A549 (cell line): ENCODE measurements around the gene UBE2K. TPM values are rescaled to one million over a fixed set of nuclear protein-coding genes. Genes with fewer than 3 reads are reported as not detected.
"Not testable (repeated sequence)": the region's sequence is repeated elsewhere in the genome, so short reads cannot be mapped to it uniquely, and the experiment has no call there.

Source experiments
- ATAC-seq, 2 experiments: fragments of 200-7000 bp in 1 of 2; fragments of >200 bp in 1 of 2; cut with Nextera tagmentation in 1 of 2; cut with Tn5 transposase in 1 of 2; 3 replicates each; pipeline versions ENCODE4 v1.8.0 to v1.9.1; 2018 to 2020; ENCODE audit warnings: mild to moderate bottlenecking in 1 of 2, moderate library complexity in 1 of 2
- CTCF ChIA-PET: fragments of 300-600 bp; sonication (Branson Sonifier 250); formaldehyde crosslinking; extraction: SDS; loops from one replicate; lab custom pipeline; 2021; ENCODE audit warnings: antibody characterized with exemption, inconsistent platforms; lab: Yijun Ruan, JAX
- POLR2A ChIA-PET: fragments of 350-600 bp; formaldehyde crosslinking; extraction: SDS; loops from one replicate; lab custom pipeline; 2021; ENCODE audit warnings: antibody characterized with exemption, inconsistent platforms; lab: Yijun Ruan, JAX
- DNase-seq, 2 experiments: peaks; one replicate each; pipeline versions ENCODE4 v3.0.0 to v3.0.0-alpha.2; 2011 to 2016; ENCODE audit warnings: low read depth in 1 of 2, low spot score in 1 of 2
- FAIRE-seq: peaks from 2 replicates; lab custom pipeline; 2011; peaks lifted over from hg19 to GRCh38; lab: Jason Lieb, UNC
- H3K27ac ChIP-seq, 2 experiments: fragments of >200 bp; sonication (Bioruptor Twin); formaldehyde crosslinking; 3 replicates each; pipeline ENCODE4 v1.5.1; 2016 to 2017
- H3K4me1 ChIP-seq: fragments of >200 bp; sonication (Bioruptor Twin); formaldehyde crosslinking; 3 replicates; pipeline ENCODE4 v1.6.1; 2016
- H3K4me2 ChIP-seq: fragments of >200 bp; sonication (Bioruptor Twin); formaldehyde crosslinking; 3 replicates; pipeline ENCODE4 v1.6.1; 2016
- H3K4me3 ChIP-seq: fragments of >200 bp; sonication (Bioruptor Twin); formaldehyde crosslinking; 3 replicates; pipeline ENCODE4 v1.5.1; 2016
- H3K9me3 ChIP-seq: fragments of >200 bp; sonication (Bioruptor Twin); formaldehyde crosslinking; 3 replicates; pipeline ENCODE4 v1.6.1; 2016
- CBX8 ChIP-seq: fragments of 200-600 bp; sonication (generic); IDR thresholded peaks from 2 replicates; pipeline ENCODE4 v1.6.1; 2016
- CHD2 ChIP-seq: fragments of 150-350 bp; IDR thresholded peaks from 2 replicates; pipeline ENCODE4 v1.6.1; 2014; ENCODE audit warnings: low read length; ENCODE audit not compliant: partially characterized antibody
- E2F6 ChIP-seq: IDR thresholded peaks from 2 replicates; pipeline ENCODE4 v1.6.1; 2012; ENCODE audit warnings: low read depth, borderline replicate concordance
- EHF ChIP-seq: fragments of 250-450 bp; sonication (Bioruptor Pico); IDR thresholded peaks from 2 replicates; pipeline ENCODE4 v1.5.0; 2020; ENCODE audit warnings: mild to moderate bottlenecking
- EHMT2 ChIP-seq: fragments of 200-600 bp; sonication (generic); IDR thresholded peaks from 2 replicates; pipeline ENCODE4 v1.6.1; 2016; ENCODE audit warnings: antibody characterized with exemption, low read depth, mild to moderate bottlenecking, moderate library complexity
- EP300 ChIP-seq, 2 experiments: fragments of >200 bp; sonication (Bioruptor Twin); formaldehyde crosslinking; IDR thresholded peaks; 2 replicates in 1 of 2; 3 replicates in 1 of 2; pipeline ENCODE4 v1.6.1; 2016 to 2017
- HDAC2 ChIP-seq: fragments of 200-600 bp; sonication (generic); IDR thresholded peaks from 2 replicates; pipeline ENCODE4 v1.6.1; 2016
- HMGXB4 ChIP-seq: fragments of 250-450 bp; sonication (Bioruptor Pico); IDR thresholded peaks from 2 replicates; pipeline ENCODE4 v1.5.0; 2021; ENCODE audit warnings: mild to moderate bottlenecking, moderate library complexity, borderline replicate concordance
- KDM1A ChIP-seq: fragments of 200-600 bp; sonication (generic); IDR thresholded peaks from 2 replicates; pipeline ENCODE4 v1.6.1; 2016; ENCODE audit warnings: low read depth, mild to moderate bottlenecking
- MYC ChIP-seq: IDR thresholded peaks from 2 replicates; pipeline ENCODE4 v1.6.1; 2012; ENCODE audit warnings: mild to moderate bottlenecking, inconsistent platforms, low read length, improper control_type of control experiment, borderline replicate concordance
- NFE2L2 ChIP-seq: fragments of 150-350 bp; conservative IDR thresholded peaks from 2 replicates; pipeline ENCODE4 v1.6.1; 2014; ENCODE audit warnings: low read length
- RAD21 ChIP-seq, 2 experiments: fragments of >200 bp in 1 of 2; sonication (Bioruptor Twin) in 1 of 2; formaldehyde crosslinking in 1 of 2; IDR thresholded peaks in 1 of 2; conservative IDR thresholded peaks in 1 of 2; 2 replicates in 1 of 2; 3 replicates in 1 of 2; pipeline ENCODE4 v1.6.1; 2012 to 2018; ENCODE audit warnings: inconsistent platforms in 1 of 2
- RARB ChIP-seq: fragments of 250-450 bp; sonication (Bioruptor Pico); IDR thresholded peaks from 2 replicates; pipeline ENCODE4 v1.8.0; 2021; ENCODE audit warnings: mild to moderate bottlenecking, moderate library complexity
- REST ChIP-seq: fragments of 200-600 bp; sonication (generic); IDR thresholded peaks from 2 replicates; pipeline ENCODE4 v1.6.1; 2016; ENCODE audit warnings: antibody characterized with exemption, mild to moderate bottlenecking, moderate library complexity
- SREBF2 ChIP-seq: fragments of 450-650 bp; IDR thresholded peaks from 2 replicates; pipeline ENCODE4 v1.6.1; 2014; ENCODE audit warnings: mild to moderate bottlenecking, moderate library complexity
- WGBS: methylation state at CpG from one replicate; pipeline ENCODE4 v1.1.6; 2017; ENCODE audit errors: missing lambda C conversion rate; 5-methylcytosine and 5-hydroxymethylcytosine counted together
- polyA plus RNA-seq, 4 experiments: library from polyadenylated mRNA; depleted of rRNA in 3 of 4; stranded (reverse); fragments of >200 nt; fragmentation: RNase III in 1 of 4; extraction: RNeasy Plus Mini Kit Qiagen cat#74134 plus additional on column Dnase treatment in 1 of 4; gene quantifications; 2 replicates in 3 of 4; 3 replicates in 1 of 4; pipeline ENCODE4 v1.2.3, GENCODE V29; 2011 to 2017
- TF ChIP-seq, protein P1 (sequence below): fragments of >200 bp; sonication (Bioruptor Twin); formaldehyde crosslinking; IDR thresholded peaks from 3 replicates; pipeline ENCODE4 v1.6.1; 2016

UBE2K gene
- polyA plus RNA-seq, 2 of the 4 experiments (the other 2 are of a cell fraction), result 103 to 130 TPM

DNA sequence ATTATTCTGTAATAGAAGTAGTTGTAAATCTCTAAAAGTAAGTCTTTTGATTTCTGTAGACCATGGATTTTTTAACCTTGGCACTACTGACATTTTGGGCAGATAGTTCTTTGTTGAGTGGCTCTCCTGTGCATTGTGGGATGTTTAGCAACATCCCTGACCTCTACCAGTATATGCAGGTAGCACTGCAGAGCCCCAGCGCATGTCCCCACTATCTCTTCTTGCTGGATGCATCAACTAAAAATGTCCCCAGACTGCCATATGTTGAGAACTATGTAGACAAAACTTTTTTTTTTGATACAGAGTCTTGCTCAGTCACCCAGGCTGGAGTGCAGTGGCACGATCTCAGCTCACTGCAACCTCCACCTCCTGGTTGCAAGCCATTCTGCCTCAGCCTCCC is 4.8 kb downstream of the UBE2K start:
- POLR2A ChIA-PET, result interaction anchor here (0.7 kb wide), 1 partner anchor 9 kb away, joined by 3 read pairs; no protein-coding TSS in a partner anchor
- no peak overlapping the region for H3K4me2 ChIP-seq
- 89% methylated on average over 2 of the region's 2 CpGs for WGBS
- ATAC-seq, result no peak
- H3K9me3 ChIP-seq, result no peaks in the 10 kb centered on the region
- no peak for TF ChIP-seq RARB (CRISPR knock-in tag)
- no peak for TF ChIP-seq CBX8
- no peak for TF ChIP-seq REST
- TF ChIP-seq E2F6, result no peak
- no peak for TF ChIP-seq EHMT2
- TF ChIP-seq SREBF2, result no peak
- TF ChIP-seq RAD21 (conservative IDR thresholded peaks at IDR 0.05 in 1 of 2, IDR thresholded peaks at IDR 0.05 in 1 of 2), result no peak
- no peak for TF ChIP-seq HMGXB4 (CRISPR knock-in tag)
- no peak for TF ChIP-seq KDM1A
- TF ChIP-seq MYC, result no peak
- TF ChIP-seq NFE2L2, result no peak
- TF ChIP-seq EHF (CRISPR knock-in tag), result no peak
- no peak for TF ChIP-seq HDAC2
- no peak for TF ChIP-seq CHD2
- no peak for TF ChIP-seq EP300 (IDR thresholded peaks at IDR 0.05)
- TF ChIP-seq, protein P1, sequence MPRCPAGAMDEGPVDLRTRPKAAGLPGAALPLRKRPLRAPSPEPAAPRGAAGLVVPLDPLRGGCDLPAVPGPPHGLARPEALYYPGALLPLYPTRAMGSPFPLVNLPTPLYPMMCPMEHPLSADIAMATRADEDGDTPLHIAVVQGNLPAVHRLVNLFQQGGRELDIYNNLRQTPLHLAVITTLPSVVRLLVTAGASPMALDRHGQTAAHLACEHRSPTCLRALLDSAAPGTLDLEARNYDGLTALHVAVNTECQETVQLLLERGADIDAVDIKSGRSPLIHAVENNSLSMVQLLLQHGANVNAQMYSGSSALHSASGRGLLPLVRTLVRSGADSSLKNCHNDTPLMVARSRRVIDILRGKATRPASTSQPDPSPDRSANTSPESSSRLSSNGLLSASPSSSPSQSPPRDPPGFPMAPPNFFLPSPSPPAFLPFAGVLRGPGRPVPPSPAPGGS, result no peak
- TF ChIP-seq, all 56 proteins: peak for 0
- no peak for DNase-seq
- no peak for FAIRE-seq
- CTCF ChIA-PET, result interaction anchor here (1.1 kb wide), 1 partner anchor 119 kb away, joined by 3 read pairs; no protein-coding TSS in a partner anchor
- Histone ChIP-seq H3K27ac (no peak overlapping the region), H3K4me3 (no peak overlapping the region), H3K4me1 (peaks cover 24% of the 10 kb centered on the region)

- H3K4me2 ChIP-seq, ATAC-seq, CTCF ChIA-PET, DNase-seq, H3K4me3 ChIP-seq, H3K27ac ChIP-seq, H3K9me3 ChIP-seq, FAIRE-seq: not testable (repeated sequence)
- peaks cover 44% of the 10 kb centered on the region for H3K4me1 ChIP-seq
- POLR2A ChIA-PET, result interaction anchor here (0.7 kb wide), 1 partner anchor 540 kb away, joined by 7 read pairs; no protein-coding TSS in a partner anchor
- 95% methylated on average over 13 of the region's 13 CpGs for WGBS
Observed at GRCh38 chr4:39704789-39705188, 6.9 kb downstream of the UBE2K start.
